GM19025 (cell line): ENCODE measurements around the gene B3GAT1.

Experiments used
- ATAC-seq: cut with Tn5 transposase; IDR thresholded peaks from one replicate; pipeline ENCODE4 v1.9.1; 2021; ENCODE audit warnings: mild to moderate bottlenecking, low read depth, moderate library complexity; ENCODE audit not compliant: unreplicated experiment

The B3GAT1 gene

DNA sequence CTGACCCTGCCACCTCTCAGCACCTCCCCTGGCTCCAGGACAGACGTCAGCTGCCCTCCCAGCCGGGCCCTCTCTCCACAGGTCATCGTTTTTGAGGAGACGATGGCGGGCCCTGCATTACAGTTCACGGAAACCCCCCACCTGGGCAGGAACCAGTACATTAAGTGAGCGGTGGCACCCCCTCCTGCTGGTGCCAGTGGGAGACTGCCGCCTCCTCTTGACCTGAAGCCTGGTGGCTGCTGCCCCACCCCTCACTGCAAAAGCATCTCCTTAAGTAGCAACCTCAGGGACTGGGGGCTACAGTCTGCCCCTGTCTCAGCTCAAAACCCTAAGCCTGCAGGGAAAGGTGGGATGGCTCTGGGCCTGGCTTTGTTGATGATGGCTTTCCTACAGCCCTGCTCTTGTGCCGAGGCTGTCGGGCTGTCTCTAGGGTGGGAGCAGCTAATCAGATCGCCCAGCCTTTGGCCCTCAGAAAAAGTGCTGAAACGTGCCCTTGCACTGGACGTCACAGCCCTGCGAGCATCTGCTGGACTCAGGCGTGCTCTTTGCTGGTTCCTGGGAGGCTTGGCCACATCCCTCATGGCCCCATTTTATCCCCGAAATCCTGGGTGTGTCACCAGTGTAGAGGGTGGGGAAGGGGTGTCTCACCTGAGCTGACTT, 37.0 kb downstream of the B3GAT1 start:
- ATAC-seq, result no peak

GRCh38 chr11:134374171-134374570, 37.9 kb downstream of the B3GAT1 start:
- no peak for ATAC-seq

- no peak for ATAC-seq
Observed at GRCh38 chr11:134373591-134374052, 38.4 kb downstream of the B3GAT1 start.

DNA sequence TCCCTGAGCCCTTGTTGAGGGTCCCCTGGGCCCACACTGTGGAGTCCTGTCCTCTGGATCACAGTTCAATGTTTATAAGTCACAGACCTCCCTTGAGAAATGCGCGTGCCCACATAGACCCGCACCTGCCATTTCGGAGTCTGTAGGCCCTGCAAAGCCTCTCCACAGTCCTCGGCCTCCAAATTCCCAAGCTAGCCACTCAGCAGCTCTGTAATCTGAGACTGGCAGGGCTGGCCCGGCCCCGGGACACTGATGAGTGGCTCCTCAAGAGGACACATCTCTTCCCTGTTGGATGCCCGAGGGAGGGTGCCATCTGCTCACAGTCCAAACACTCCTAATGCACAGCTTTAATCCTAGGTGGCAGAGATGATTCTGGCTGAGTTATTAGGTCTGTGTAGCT, 39.1 kb downstream of the B3GAT1 start:
- no peak for ATAC-seq

GRCh38 chr11:134372536-134372935, 39.5 kb downstream of the B3GAT1 start:
- no peak for ATAC-seq

- ATAC-seq, result no peak
Observed at GRCh38 chr11:134371436-134372185, 40.4 kb downstream of the B3GAT1 start.

DNA sequence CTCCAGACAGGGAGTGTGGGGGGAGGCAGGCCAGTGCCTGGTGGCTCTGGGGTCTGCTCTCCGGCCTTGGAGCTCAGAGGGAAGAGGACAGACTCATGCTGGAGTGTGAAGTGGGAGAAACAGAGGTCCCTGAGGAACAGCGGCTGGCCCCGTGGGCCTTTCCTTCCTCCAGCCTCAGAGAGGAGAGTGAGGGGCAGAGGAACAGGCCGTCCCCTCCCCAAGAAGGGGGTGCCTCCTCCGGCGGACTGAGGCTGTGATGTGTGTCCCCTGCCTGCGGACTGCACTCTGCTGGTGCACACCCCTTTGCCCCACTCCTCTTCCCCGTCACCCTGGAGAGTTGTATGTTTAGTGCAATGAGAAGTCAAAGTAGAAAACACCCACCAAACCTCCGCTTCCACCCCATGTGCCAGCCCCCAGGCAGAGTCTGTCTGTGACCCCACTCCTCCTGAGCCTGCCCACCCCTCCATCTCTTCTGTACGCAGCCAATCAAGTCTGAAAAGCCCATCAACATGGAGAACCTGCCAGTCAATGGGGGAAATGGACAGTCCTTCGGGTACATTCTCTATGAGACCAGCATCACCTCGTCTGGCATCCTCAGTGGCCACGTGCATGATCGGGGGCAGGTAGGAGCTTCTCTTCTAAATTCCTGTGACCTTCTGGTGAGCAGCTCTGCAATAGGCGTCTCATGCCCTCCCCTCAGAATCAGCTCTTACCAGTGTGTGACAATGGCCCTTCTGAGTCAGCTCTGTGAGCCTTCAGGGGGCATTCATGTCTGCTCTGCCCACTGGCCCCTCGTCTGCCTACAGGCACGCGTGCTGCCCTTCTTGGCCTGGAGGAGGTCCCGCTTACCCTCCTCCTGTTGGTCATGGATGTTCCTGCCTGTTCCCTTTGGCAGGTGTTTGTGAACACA, 41.3 kb downstream of the B3GAT1 start:
- no peak for ATAC-seq

DNA sequence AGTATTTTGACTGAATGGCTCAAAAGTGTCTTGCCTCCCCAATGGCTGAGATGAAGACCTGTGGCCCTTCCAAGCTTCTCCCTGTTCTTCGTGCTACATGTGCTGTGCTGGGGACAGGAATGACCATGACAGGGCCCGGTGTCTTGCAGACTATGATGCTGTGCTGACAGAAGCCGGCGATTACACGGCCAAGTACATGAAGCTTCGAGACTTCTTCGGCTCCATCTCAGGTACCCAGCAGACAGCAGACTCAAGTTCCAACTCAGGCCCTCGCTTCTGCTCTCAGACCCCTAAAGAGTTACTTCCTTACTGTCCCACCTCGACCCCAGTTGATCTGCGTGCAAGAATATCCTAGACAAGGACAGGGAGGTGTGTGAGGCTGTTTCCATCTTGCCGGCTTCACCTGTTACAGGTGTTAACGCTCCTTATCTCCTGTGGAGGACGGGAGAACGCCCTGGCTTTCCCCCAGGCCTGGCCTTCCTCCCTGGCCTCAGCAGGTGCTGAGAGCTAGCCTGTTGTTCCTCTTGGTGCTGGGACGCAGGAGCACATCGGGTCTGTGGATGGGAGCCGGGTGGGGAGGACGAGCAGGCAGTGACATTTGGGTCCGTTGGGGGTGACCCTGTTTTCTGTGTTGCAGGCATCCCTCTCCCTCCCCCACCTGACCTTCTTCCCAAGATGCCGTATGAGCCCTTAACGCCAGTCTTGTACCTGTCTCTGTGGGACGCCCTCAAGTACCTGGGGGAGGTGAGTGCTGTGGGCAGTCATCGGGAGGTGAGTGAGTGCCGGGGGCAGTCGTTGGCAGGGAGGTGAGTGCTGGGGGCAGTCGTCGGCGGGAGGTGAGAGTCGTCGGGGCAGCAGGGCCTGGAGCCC, 42.2 kb downstream of the B3GAT1 start:
- ATAC-seq, result no peak

- ATAC-seq, result no peak
Observed at GRCh38 chr11:134367781-134368180, 44.3 kb downstream of the B3GAT1 start.

DNA sequence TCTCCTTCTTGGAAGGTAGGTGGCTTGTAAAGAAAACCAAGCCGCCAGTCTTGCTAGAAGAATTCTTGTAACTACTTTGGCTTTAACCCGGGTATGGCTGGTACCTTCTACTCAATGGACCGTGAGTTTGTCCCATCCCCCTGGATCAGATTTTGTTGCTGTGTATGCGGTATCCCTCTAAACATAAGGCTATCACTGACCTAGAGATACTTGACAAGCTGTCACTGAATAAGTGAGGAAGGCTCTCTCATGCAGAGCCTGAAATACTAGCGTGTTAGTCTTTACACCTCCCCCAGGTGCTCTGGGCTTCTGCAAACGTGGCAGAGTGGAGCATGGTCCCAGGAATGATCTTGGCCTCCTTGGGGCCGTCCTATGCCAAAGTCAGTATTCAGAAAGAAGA, 45.8 kb downstream of the B3GAT1 start:
- ATAC-seq, result no peak

DNA sequence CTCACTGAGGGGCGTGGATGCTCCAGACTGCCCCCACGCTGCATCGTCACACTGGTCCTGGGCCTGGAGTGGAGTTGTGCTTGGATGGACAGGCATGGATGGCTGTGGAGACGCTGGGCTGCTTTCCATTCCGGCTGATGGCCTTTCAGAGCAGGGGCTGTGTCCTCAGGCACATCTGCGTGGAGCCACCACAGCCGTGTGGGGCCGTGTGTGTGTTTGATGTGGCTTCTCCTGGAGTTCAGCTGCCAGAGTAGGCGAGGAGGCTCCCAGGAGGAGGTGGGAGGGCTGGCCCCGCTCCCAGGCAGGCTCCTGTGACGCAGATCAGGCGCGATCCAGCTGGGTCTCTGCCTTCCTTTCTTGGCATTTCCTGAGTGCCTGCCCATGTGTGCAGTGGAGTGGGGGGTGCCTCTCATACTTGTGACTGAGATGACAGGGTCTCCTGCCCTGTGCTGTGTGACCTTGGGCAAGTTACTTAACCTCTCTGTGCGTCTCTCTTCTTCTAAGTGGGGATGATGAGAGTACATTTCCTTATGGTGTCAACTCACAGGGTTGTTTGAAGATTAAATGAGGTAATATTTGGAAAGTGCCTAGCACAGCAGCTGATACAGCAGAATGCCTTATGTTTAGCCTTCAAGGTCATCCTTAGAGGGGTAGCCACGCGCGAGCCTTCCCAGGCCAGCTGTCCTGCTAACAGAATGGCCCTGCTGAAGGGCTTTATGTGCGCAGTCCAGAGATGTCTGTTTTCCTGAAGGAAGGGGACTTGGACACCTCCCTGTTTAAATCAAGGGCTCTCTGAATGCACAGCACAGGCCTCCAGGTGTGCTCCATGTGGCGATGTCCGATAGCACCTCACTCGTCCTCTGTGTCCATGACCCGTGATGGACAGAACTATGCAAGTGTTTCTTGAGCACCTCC, 46.8 kb downstream of the B3GAT1 start:
- no peak for ATAC-seq

GRCh38 chr11:134364261-134364660, 47.8 kb downstream of the B3GAT1 start:
- ATAC-seq, result no peak

DNA sequence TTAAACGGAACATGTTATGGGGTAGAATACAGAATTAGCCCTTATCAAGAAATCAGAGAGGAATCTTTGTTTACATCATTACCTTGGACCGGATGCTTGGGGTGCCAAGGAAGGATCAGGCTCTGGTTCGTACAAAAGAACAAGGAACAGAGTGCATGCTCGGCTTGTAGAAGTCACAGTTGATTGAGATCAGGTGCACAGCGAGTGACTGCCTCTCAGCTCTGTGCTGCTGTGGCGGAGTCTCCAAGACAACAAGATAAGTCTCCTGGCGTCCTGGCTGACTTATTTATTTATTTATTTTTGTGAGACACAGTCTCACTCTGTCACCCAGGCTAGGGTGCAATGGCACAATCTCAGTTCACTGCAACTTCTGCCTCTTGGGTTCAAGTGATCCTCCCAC, 48.5 kb downstream of the B3GAT1 start:
- no peak for ATAC-seq

DNA sequence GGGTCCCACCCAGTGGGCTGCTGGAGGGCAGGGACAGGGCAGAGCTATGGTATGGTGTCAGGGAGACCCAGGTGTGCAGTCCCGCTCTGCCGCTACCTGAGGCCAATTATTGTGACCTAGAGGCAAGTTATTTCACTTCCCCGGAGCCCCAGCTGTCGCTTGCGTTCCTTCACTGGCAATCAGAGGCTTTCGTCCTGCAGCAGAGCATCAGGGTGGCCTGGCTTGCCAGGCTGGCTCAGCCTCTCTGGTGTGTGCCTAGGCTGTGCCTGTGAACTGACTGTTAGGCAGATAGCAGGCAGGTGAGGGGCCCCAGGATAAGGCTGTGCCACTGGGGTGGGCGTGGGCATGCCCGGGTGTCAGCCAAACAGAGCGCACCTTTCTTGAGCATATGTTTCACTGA, 48.9 kb downstream of the B3GAT1 start:
- no peak for ATAC-seq

GRCh38 chr11:134362192-134362901, 49.7 kb downstream of the B3GAT1 start:
- ATAC-seq, result no peak

DNA sequence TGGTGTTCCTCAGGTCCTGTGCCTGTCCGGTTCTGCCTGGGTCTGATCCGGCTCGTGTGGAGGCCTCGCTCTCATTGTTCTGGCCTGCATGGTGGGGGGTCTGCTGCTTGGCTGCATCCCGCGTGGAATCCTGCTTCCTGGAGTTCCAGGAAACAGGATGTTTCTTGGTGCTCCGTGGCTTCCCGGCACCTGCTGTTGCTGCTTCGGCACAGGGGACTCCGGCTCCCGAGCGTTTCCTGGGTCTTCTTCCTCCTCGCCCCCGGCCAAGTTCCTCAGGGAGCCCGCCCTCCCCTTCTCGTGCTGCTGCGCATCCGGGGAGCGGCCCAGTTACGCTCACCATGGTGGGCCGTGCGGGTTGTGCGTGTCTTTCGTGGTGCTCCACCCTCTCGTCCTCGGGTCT, 50.4 kb downstream of the B3GAT1 start:
- ATAC-seq, result no peak

- no peak for ATAC-seq
Observed at GRCh38 chr11:134360050-134360835, 51.8 kb downstream of the B3GAT1 start.

GRCh38 chr11:134359646-134360045, 52.4 kb downstream of the B3GAT1 start:
- ATAC-seq, result no peak
